SK-N-MC (cell line): ENCODE data around the gene SLC46A1.

Source experiments
- DNase-seq: peaks from one replicate; pipeline ENCODE4 v3.0.0-alpha.2; 2011; ENCODE audit warnings: low read depth, low spot score
- H3K27ac ChIP-seq: fragments of 200-600 bp; sonication (generic); 2 replicates; pipeline ENCODE4 v1.5.1; 2016; ENCODE audit warnings: mixed run types
- H3K36me3 ChIP-seq: fragments of 200-600 bp; sonication (generic); 2 replicates; pipeline ENCODE4 v1.6.1; 2017; ENCODE audit warnings: antibody characterized with exemption, low read length, mixed read lengths; ENCODE audit not compliant: insufficient read depth
- H3K4me3 ChIP-seq: fragments of 200-600 bp; sonication (generic); 2 replicates; pipeline ENCODE4 v1.5.1; 2016
- H3K9ac ChIP-seq: fragments of 200-600 bp; sonication (generic); 2 replicates; pipeline ENCODE4 v1.8.0; 2017; ENCODE audit warnings: mixed run types, mixed read lengths; ENCODE audit not compliant: insufficient read length
- H3K9me3 ChIP-seq: fragments of 200-600 bp; sonication (generic); 2 replicates; pipeline ENCODE4 v1.6.1; 2017; ENCODE audit warnings: low read depth, mild to moderate bottlenecking, antibody characterized with exemption, low read length, moderate library complexity, mixed read lengths
- EZH2 ChIP-seq: fragments of 200-600 bp; sonication (generic); IDR thresholded peaks from one replicate; pipeline ENCODE4 v1.6.1; 2017; ENCODE audit warnings: antibody characterized with exemption
- FOXP2 ChIP-seq: optimal IDR thresholded peaks from 2 replicates; pipeline ENCODE3; 2011; ENCODE audit warnings: mild to moderate bottlenecking, moderate library complexity; ENCODE audit not compliant: insufficient read depth; ENCODE audit errors: extremely low read length, control extremely low read depth
- POLR2AphosphoS5 ChIP-seq: IDR thresholded peaks from 2 replicates; pipeline ENCODE4 v1.6.1; 2012; ENCODE audit warnings: mild to moderate bottlenecking, low read depth, low read length, borderline replicate concordance

Gene SLC46A1

DNA sequence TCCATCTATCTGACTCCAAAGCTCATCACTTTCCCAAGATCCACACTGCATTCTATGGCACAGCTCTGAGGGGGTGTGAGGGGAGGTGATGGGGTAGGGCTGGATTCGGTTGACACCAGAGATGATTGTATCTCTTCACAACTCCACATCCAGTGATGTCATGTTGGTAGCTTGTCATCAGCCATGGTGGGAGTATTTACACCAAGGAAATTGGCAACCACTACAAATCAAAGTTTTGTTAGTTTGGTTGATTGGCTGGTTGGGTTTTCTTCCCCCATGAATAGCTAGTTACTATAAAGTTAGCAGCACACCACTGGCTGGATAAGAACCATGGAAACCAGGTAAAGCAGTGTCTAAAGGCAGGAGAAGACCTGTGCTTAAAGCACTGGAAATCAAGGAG lies 15.0 kb downstream of the SLC46A1 start:
- TF ChIP-seq FOXP2, result no peak
- H3K36me3 ChIP-seq, result no peaks in the 10 kb centered on the region
- no peak overlapping the region for H3K9ac ChIP-seq
- no peak overlapping the region for H3K4me3 ChIP-seq
- H3K27ac ChIP-seq, result no peak overlapping the region
- DNase-seq, result no peak
- no peaks in the 10 kb centered on the region for H3K9me3 ChIP-seq

DNA sequence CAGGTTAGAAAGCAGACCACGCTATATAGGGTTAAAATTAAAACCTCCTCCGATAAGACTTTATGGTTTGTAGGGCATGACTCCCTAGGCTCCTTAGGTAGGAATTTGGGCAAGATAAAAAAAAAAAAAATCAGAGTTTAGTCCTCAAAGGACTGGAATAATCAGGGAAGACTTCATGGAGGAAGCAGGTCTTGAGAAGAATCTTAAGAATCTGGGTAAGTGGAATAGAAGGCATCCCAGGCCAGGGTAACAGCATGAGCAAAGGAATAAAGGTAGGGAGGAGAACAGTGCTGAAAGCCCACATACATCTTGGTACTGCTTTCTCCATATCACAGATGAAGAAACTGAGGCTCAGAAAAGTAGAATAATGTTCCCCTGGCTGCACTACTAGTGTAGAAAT lies 15.4 kb downstream of the SLC46A1 start:
- no peaks in the 10 kb centered on the region for H3K9me3 ChIP-seq
- H3K27ac ChIP-seq, result no peak overlapping the region
- H3K36me3 ChIP-seq, result no peaks in the 10 kb centered on the region
- no peak overlapping the region for H3K9ac ChIP-seq
- H3K4me3 ChIP-seq, result no peak overlapping the region
- no peak for DNase-seq
- TF ChIP-seq FOXP2 (no peak), POLR2AphosphoS5 (no peak), EZH2 (no peak)

DNA sequence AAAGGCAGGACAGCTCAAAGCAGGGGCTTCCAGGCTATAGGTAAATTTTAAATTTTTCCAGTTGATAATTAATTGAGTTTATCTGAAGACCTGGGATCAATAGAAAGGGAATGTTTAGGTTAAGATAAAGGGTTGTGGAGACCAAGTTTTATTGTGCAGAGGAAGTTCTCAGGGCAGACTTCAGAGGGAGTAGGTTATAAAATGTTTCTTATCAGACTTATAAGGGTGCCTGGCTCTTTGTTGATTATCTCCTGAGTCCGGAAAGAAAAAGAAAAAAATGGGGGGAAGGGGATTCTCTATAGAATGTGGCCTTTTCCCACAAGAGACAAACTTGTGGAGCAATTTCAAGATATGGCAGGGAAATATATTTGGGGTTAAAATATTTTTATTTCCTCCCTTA lies 15.9 kb downstream of the SLC46A1 start:
- TF ChIP-seq FOXP2, result no peak
- no peak for TF ChIP-seq POLR2AphosphoS5
- no peak for TF ChIP-seq EZH2

GRCh38 chr17:28388106-28388505 lies 17.9 kb downstream of the SLC46A1 start:
- no peak overlapping the region for H3K27ac ChIP-seq
- DNase-seq, result no peak
- H3K36me3 ChIP-seq, result no peaks in the 10 kb centered on the region
- H3K4me3 ChIP-seq, result no peak overlapping the region
- TF ChIP-seq POLR2AphosphoS5 (no peak), EZH2 (no peak), FOXP2 (no peak)
- no peaks in the 10 kb centered on the region for H3K9me3 ChIP-seq
- H3K9ac ChIP-seq, result no peak overlapping the region

More for the DNA sequence above, 15.9 kb downstream of the SLC46A1 start:
- DNase-seq, result no peak
- Histone ChIP-seq H3K36me3 (no peaks in the 10 kb centered on the region), H3K9me3 (no peaks in the 10 kb centered on the region), H3K27ac (no peak overlapping the region), H3K9ac (no peak overlapping the region), H3K4me3 (no peak overlapping the region)

DNA sequence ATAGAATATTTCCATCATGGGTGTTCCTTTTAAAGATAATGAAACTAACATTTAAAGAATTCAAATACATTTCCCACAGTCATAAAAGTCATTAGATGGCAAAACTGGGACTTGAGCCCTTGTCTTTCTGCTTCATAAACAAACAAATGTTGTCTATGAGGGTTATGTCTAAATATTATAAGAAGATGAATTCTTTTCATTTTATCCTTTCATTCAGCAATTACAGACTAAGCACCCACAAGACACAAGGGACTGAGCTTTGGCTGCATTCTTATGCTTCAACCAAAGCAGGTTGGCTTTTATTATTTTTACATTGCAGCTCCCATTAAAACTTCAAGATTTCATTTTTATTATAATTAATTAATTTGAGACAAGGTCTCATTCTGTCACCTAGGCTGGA lies 19.6 kb downstream of the SLC46A1 start:
- Histone ChIP-seq H3K9ac (no peak overlapping the region), H3K9me3 (no peaks in the 10 kb centered on the region), H3K4me3 (no peak overlapping the region), H3K36me3 (no peaks in the 10 kb centered on the region), H3K27ac (no peak overlapping the region)
- no peak for DNase-seq
- TF ChIP-seq FOXP2 (no peak), POLR2AphosphoS5 (no peak), EZH2 (no peak)

- TF ChIP-seq POLR2AphosphoS5 (no peak), EZH2 (no peak), FOXP2 (no peak)
- Histone ChIP-seq H3K4me3 (no peak overlapping the region), H3K9ac (no peak overlapping the region)
Measured at GRCh38 chr17:28385406-28385805, 20.6 kb downstream of the SLC46A1 start.

GRCh38 chr17:28385037-28385400 lies 21.0 kb downstream of the SLC46A1 start:
- Histone ChIP-seq H3K36me3 (no peaks in the 10 kb centered on the region), H3K4me3 (no peak overlapping the region), H3K9ac (no peak overlapping the region), H3K9me3 (no peaks in the 10 kb centered on the region), H3K27ac (no peak overlapping the region)
- TF ChIP-seq FOXP2 (no peak), EZH2 (no peak), POLR2AphosphoS5 (no peak)
- DNase-seq, result no peak

More at GRCh38 chr17:28385406-28385805, 20.6 kb downstream of the SLC46A1 start:
- Histone ChIP-seq H3K9me3 (no peaks in the 10 kb centered on the region), H3K36me3 (no peaks in the 10 kb centered on the region), H3K27ac (no peak overlapping the region)
- no peak for DNase-seq

- H3K27ac ChIP-seq, result no peak overlapping the region
- H3K9me3 ChIP-seq, result no peaks in the 10 kb centered on the region
- TF ChIP-seq FOXP2, result no peak
- no peak for TF ChIP-seq POLR2AphosphoS5
- TF ChIP-seq EZH2, result no peak
- H3K9ac ChIP-seq, result no peak overlapping the region
- peak overlapping the region; percentile 40; the same call in 1 of the 2 replicates for H3K4me3 ChIP-seq
- H3K36me3 ChIP-seq, result no peaks in the 10 kb centered on the region
- no peak for DNase-seq
Measured at GRCh38 chr17:28384281-28385036, 21.6 kb downstream of the SLC46A1 start.
